Choroid plexus epithelial cell (primary cell): Measurements from ENCODE around the gene ABHD12B.
"Not testable (repeated sequence)": the region's sequence is repeated elsewhere in the genome, so short reads cannot be mapped to it uniquely, and the experiment has no call there.

Experiments used
- DNase-seq: peaks from one replicate; pipeline ENCODE4 v3.0.0-alpha.2; 2010; ENCODE audit warnings: low read depth
- H3K4me3 ChIP-seq: 2 replicates; pipeline ENCODE4 v1.5.1; 2011; ENCODE audit warnings: low read depth, mild to moderate bottlenecking, control low read depth, low read length, moderate library complexity
- TF ChIP-seq, protein P1 (sequence below): conservative IDR thresholded peaks from 2 replicates; pipeline ENCODE4 v1.5.1; 2011; ENCODE audit warnings: low read depth, mild to moderate bottlenecking, control low read depth, inconsistent platforms, low read length, moderate library complexity

The ABHD12B gene

DNA sequence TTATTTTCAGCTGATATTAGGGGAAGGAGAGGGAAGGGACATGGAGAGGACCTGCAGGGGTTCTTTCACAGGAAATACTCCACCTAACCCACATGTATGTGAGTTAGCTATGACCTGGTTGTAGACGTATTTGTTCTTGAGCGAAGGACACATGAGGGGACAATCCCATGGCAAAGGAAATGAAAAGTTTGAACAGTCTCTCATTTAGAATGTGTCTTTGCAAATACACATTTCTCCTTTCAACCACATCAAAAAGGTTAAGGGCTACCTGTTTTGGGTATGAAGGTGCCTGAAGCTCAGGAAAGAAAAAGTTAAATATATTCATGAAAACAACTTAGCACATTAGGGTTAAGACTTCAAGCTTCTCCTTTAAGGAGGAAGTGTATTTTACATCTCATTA, 65.0 kb downstream of the ABHD12B start:
- TF ChIP-seq, protein P1, sequence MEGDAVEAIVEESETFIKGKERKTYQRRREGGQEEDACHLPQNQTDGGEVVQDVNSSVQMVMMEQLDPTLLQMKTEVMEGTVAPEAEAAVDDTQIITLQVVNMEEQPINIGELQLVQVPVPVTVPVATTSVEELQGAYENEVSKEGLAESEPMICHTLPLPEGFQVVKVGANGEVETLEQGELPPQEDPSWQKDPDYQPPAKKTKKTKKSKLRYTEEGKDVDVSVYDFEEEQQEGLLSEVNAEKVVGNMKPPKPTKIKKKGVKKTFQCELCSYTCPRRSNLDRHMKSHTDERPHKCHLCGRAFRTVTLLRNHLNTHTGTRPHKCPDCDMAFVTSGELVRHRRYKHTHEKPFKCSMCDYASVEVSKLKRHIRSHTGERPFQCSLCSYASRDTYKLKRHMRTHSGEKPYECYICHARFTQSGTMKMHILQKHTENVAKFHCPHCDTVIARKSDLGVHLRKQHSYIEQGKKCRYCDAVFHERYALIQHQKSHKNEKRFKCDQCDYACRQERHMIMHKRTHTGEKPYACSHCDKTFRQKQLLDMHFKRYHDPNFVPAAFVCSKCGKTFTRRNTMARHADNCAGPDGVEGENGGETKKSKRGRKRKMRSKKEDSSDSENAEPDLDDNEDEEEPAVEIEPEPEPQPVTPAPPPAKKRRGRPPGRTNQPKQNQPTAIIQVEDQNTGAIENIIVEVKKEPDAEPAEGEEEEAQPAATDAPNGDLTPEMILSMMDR, result no peak
- H3K4me3 ChIP-seq, result no peak overlapping the region
- DNase-seq, result no peak

DNA sequence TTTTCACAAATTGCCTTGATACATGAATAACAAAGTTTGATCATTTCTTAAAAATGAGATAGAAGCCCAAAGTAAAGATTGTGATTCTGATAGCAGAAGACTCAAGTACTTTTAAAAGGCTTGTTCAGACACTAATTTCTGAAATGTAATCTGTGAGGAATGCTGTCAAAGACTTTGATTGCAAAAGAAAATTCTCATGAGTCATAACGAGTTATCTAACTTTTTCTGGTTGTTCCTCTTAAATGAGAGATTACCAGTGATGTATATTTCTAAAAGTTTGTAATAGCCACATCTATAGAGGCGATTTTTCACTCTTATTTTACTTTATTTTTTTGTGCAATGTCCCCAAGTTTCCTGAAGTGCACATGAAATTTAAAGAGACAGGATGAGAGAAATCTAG, 65.5 kb downstream of the ABHD12B start:
- no peak overlapping the region for H3K4me3 ChIP-seq
- TF ChIP-seq, protein P1, result no peak
- peak; percentile 76 for DNase-seq

DNA sequence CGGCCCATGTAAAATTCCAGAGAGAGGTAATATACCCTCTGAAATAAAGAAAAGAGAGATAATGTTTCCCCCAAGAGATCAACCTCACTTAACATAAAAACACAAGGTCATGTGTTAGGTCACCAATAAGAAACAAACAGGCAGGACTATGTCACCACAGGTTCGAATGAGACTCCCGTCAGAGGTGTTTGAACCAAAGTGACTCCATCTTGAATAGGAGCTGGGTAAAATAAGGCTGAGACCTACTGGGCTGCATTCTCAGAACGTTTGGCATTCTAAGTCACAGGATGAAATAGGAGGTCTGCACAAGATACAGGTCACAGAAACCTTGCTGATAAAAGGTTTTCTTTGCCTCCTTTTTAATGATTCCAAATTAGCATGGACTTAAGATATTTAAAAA, 65.9 kb downstream of the ABHD12B start:
- no peak for DNase-seq
- no peak overlapping the region for H3K4me3 ChIP-seq
- TF ChIP-seq, protein P1, result no peak

DNA sequence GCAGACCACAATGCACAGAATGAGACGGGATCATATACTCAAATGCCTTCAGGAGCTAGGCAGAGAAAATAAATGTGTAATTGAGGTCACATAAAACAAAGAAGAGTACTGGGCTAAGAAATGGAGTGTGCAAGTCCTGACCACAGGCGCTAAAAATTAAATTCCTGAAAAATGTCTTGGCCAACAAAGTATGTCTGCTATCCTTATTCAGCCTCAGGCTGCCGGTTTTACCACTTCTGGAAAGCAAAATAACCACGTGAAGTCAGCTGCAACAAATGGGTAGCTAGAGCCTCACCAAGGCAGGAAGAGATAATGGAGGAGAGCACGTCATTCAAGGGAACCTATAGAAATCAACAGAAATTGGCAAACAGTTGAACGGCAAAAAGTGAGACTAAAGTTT, 69.3 kb downstream of the ABHD12B start:
- no peak overlapping the region for H3K4me3 ChIP-seq
- DNase-seq, result peak; percentile 36
- TF ChIP-seq, protein P1, result no peak

DNA sequence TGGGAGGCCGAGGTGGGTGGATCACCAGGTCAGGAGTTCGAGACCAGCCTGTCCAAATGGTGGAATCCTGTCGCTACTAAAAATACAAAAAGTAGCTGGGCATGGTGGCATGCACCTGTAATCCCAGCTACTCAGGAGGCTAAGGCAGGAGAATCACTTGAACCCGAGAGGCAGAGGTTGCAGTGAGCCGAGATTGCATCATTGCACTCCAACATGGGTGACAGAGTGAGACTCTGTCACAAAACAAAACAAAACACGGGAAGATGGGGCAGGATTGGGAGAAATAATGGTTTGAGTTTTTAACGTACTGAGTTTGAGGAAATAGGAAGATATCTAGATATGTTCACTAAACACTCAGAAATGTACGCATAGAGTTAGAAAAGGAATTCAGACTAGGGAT, 69.8 kb downstream of the ABHD12B start:
- not testable (repeated sequence) for DNase-seq, H3K4me3 ChIP-seq

DNA sequence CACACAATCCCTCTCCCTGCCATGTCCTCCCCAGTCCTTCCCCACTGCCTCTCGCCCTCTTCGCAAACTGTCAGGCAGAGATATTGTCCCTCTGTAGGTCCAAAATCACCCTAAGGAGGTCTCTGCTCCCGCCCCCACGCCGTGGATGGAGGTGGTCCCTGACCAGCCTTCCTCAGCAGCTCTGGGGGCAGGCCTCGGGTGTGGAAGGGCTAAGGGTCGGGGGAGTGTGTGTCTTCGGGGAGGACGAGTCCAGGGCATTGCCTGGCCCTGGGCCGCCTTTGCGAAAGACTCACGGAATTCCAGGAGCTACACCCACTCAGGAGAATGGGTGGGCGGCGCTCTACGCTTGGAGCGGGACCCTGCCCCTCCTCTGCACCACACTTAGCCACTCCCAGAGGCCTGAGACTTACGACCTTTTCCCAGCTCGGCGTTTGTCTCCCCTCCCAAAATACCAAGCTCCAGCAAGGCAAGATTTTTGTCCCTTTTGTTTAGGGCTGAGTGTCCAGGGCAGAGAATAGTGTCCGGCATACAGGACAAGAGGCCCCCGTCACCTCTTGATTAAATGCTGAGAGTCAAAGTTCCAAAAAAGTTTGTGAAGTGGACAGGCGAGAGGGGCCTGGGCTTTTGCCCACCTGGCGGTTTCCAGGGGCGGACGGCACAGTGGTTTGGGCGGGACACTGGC, 71.5 kb downstream of the ABHD12B start:
- peak overlapping the region; percentile 86 for H3K4me3 ChIP-seq
- TF ChIP-seq, protein P1, result no peak
- DNase-seq, result no peak

DNA sequence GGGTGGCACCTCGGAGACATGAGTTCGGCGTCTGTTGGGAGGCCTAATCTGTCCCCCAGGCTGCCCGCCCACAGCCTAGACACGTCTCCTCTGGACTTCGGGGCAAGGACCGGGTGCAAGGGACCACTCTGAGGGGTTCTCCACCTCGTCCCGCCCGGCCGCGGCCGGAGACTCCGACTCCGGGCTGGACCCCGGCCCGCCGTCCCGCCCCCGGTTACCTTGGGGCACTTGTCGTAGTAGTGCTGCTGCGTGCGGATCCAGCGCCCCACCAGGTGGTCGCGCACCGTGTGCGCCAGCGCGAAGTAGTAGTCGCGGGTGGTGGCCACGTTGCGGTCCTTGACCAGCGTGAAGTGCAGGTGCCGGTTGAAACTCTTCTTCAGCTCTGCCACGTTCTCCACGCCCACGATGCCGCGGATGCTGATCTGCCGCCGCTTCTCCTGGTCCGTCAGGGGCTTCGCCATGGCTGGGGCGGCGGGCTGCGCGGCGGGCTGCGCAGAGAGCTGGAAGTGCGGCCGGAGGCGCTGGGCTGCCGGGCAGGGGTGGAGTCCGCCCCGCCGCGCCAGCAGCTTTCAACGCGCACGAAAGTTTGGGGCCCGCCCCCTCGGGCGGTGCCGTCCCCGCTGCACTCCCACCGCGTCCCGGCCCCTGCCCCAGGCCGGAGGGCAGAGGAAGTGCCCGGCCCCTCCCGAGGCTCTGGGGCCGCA, 72.2 kb downstream of the ABHD12B start, which contains the start of gene PYGL:
PYGL (minus strand) TSS at position 541 of the 704 bp plus-strand sequence; CDS start at position 461, 80 bp downstream.
- peak; percentile 63 for DNase-seq
- H3K4me3 ChIP-seq, result peak within 1 kb of the TSS; percentile 86
- TF ChIP-seq, protein P1, result no peak
